GM06990 (cell line): Measurements from ENCODE around the gene HLA-C.
A peak's percentile ranks its signal among the peaks of the same experiment; 100 is the strongest.

Source experiments
- DNase-seq: peaks from one replicate; pipeline ENCODE4 v3.0.0-alpha.2; 2011; ENCODE audit not compliant: insufficient read length; ENCODE audit errors: extremely low read depth
- H3K27me3 ChIP-seq: replicated peaks from 2 replicates; pipeline ENCODE4 v1.6.0; 2011; ENCODE audit warnings: low read length; ENCODE audit not compliant: control insufficient read depth, insufficient read depth
- H3K36me3 ChIP-seq: 2 replicates; pipeline ENCODE4 v1.5.1; 2011; ENCODE audit warnings: low read length; ENCODE audit not compliant: control insufficient read depth, insufficient read depth
- H3K4me3 ChIP-seq: replicated peaks from 2 replicates; pipeline ENCODE4 v1.5.1; 2011; ENCODE audit warnings: low read depth, mild to moderate bottlenecking, control low read depth, low read length
- TF ChIP-seq, protein P1 (sequence below): IDR thresholded peaks from 2 replicates; pipeline ENCODE4 v1.5.1; 2011; ENCODE audit warnings: low read length, control low read depth, mild to moderate bottlenecking, inconsistent platforms; ENCODE audit not compliant: insufficient read depth, poor library complexity, severe bottlenecking

HLA-C gene

DNA sequence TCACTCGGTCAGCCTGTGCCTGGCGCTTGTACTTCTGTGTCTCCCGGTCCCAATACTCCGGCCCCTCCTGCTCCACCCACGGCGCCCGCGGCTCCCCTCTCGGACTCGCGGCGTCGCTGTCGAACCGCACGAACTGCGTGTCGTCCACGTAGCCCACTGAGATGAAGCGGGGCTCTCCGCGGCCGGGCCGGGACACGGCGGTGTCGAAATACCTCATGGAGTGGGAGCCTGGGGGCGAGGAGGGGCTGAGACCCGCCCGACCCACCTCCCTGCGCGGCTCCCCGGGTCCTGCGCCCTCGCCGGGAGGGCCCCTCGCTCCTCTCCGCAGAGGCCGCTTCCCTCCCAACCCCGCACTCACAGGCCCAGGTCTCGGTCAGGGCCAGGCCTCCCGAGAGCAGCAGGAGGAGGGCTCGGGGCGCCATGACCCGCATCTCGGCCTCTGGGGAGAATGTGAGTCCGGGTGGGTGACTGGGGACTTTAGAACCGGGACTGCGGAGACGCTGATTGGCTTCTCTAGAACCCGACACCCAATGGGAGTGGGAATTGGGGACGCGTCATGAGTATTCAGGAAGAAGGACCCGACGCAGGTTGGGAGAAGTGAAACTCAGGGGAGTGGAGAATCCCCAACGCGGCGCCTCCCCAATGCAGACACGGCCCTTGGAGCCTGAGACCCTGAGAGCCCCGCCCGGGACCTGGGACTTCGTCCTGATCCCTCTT, at the start of gene HLA-C:
Gene HLA-C, minus strand, starts transcription at position 452 of the 717 bp plus-strand sequence. Its CDS starts 21 bp downstream, at position 431.
- TF ChIP-seq, protein P1, sequence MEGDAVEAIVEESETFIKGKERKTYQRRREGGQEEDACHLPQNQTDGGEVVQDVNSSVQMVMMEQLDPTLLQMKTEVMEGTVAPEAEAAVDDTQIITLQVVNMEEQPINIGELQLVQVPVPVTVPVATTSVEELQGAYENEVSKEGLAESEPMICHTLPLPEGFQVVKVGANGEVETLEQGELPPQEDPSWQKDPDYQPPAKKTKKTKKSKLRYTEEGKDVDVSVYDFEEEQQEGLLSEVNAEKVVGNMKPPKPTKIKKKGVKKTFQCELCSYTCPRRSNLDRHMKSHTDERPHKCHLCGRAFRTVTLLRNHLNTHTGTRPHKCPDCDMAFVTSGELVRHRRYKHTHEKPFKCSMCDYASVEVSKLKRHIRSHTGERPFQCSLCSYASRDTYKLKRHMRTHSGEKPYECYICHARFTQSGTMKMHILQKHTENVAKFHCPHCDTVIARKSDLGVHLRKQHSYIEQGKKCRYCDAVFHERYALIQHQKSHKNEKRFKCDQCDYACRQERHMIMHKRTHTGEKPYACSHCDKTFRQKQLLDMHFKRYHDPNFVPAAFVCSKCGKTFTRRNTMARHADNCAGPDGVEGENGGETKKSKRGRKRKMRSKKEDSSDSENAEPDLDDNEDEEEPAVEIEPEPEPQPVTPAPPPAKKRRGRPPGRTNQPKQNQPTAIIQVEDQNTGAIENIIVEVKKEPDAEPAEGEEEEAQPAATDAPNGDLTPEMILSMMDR = peak; percentile 19
- H3K4me3 ChIP-seq = peak within 1 kb of the TSS; percentile 74
- peaks cover 24% of the 10 kb centered on the region for H3K36me3 ChIP-seq
- peak; percentile 88 for DNase-seq
- no peaks in the 10 kb centered on the region for H3K27me3 ChIP-seq

GRCh38 chr6:31321005-31321707, 49.3 kb upstream of the HLA-C start:
- no peak for DNase-seq
- no peaks in the 10 kb centered on the region; the same call in 1 of the 2 replicates for H3K27me3 ChIP-seq
- H3K36me3 ChIP-seq = no peaks in the 10 kb centered on the region
- no peak overlapping the region for H3K4me3 ChIP-seq
- TF ChIP-seq, protein P1 = no peak

- H3K4me3 ChIP-seq = no peak overlapping the region
- TF ChIP-seq, protein P1 = no peak
These were observed 45.1 kb upstream of the HLA-C start for GRCh38 chr6:31317036-31317435.

DNA sequence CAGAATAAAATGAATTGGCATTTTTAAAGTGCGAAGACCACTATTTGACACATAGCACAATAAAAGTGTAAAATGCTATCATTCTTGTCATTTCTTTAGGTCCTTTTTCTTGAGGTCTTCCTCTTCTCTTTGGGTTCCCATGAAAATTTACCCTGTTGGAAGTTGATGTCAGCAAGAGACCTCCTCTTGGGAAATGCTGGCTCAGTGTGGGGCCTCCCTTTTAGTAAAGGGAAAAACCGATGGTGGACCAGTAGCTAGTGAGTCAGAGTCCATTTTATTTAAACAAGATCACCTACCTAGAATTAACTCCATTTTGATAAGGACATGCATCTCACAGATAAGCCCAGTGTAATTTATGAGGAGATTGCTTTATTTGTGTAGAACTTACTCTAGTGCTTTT, 37.7 kb upstream of the HLA-C start:
- H3K4me3 ChIP-seq = no peak overlapping the region
- DNase-seq = no peak
- TF ChIP-seq, protein P1 = no peak
- H3K36me3 ChIP-seq = no peaks in the 10 kb centered on the region
- H3K27me3 ChIP-seq = no peaks in the 10 kb centered on the region

More at GRCh38 chr6:31317036-31317435, 45.1 kb upstream of the HLA-C start:
- H3K36me3 ChIP-seq = no peaks in the 10 kb centered on the region
- H3K27me3 ChIP-seq = no peaks in the 10 kb centered on the region; the same call in 1 of the 2 replicates
- no peak for DNase-seq

- no peak for DNase-seq
- no peaks in the 10 kb centered on the region for H3K36me3 ChIP-seq
- no peaks in the 10 kb centered on the region for H3K27me3 ChIP-seq
- H3K4me3 ChIP-seq = no peak overlapping the region
- TF ChIP-seq, protein P1 = no peak
These were observed 36.9 kb upstream of the HLA-C start for GRCh38 chr6:31308845-31309175.
